GM12875 (cell line): Measurements from ENCODE around the gene ZSWIM6.

Experiments
- H3K4me3 ChIP-seq: one replicate; pipeline ENCODE4 v1.5.1; 2011; ENCODE audit warnings: low read depth, low read length, control low read depth
- TF ChIP-seq, protein P1 (sequence below): IDR thresholded peaks from 2 replicates; pipeline ENCODE4 v1.5.1; 2011; ENCODE audit warnings: low read depth, mild to moderate bottlenecking, control low read depth, inconsistent platforms, low read length, moderate library complexity, borderline replicate concordance; ENCODE audit not compliant: insufficient read depth

ZSWIM6 gene

DNA sequence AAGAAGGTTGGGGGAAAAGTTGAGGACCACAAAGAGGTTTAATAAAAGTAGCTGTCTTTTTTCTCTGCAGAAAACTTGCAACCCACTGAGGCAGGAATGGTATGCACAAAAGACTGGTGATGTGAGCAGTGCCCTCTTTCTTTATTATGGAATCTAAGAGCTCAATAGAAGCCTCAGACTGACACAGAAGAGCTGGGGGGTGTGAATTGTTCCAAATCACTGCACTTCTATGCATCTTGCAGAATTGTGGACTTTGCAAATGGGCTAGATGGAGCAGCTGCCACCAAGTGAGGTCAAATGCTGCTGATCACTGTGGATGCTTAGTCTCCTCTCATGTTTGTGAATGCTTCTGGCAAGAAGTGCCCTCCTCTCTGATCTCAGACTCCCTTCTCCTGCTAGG, 227.1 kb downstream of the ZSWIM6 start:
- no peak overlapping the region for H3K4me3 ChIP-seq
- TF ChIP-seq, protein P1, sequence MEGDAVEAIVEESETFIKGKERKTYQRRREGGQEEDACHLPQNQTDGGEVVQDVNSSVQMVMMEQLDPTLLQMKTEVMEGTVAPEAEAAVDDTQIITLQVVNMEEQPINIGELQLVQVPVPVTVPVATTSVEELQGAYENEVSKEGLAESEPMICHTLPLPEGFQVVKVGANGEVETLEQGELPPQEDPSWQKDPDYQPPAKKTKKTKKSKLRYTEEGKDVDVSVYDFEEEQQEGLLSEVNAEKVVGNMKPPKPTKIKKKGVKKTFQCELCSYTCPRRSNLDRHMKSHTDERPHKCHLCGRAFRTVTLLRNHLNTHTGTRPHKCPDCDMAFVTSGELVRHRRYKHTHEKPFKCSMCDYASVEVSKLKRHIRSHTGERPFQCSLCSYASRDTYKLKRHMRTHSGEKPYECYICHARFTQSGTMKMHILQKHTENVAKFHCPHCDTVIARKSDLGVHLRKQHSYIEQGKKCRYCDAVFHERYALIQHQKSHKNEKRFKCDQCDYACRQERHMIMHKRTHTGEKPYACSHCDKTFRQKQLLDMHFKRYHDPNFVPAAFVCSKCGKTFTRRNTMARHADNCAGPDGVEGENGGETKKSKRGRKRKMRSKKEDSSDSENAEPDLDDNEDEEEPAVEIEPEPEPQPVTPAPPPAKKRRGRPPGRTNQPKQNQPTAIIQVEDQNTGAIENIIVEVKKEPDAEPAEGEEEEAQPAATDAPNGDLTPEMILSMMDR, result no peak

DNA sequence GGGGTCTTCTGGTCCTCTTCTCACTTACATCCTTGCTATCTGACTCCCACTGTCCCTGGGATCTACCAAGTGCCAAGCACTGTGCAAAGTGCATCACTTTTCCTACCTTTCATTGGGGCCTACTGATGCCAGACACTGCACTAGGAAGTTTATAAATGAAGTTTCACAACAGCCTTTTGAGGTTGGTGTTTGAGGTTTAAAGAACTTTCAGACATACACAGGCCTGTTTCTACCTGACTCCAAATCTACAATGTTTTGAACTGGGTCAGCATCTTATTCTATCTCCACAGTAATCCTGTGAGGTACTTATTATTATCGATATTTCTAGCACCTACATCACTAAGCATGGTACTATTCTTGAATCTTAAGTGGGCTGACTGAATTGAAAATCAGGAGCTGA, 227.7 kb downstream of the ZSWIM6 start:
- TF ChIP-seq, protein P1, result no peak

DNA sequence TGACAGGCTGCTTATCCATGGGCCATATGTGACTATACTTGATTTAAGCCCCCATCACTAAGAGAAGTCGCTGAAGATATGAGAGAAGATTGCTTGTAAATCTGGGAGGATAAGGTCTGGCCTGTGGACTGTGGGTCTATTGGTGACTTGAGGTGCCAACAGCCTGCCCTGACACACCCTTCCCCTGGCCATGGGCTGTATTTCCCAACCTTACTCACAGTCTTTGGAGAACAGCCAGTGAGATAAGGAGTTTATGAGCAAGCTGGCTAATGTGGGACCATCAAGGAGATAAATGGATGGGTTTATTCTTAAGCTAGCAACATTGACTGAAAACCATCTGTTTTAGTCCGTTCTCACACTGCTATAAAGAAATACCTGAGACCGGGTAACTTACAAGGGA, 231.3 kb downstream of the ZSWIM6 start:
- TF ChIP-seq, protein P1, result no peak
- no peak overlapping the region for H3K4me3 ChIP-seq

More for the DNA sequence above, 227.7 kb downstream of the ZSWIM6 start:
- no peak overlapping the region for H3K4me3 ChIP-seq

DNA sequence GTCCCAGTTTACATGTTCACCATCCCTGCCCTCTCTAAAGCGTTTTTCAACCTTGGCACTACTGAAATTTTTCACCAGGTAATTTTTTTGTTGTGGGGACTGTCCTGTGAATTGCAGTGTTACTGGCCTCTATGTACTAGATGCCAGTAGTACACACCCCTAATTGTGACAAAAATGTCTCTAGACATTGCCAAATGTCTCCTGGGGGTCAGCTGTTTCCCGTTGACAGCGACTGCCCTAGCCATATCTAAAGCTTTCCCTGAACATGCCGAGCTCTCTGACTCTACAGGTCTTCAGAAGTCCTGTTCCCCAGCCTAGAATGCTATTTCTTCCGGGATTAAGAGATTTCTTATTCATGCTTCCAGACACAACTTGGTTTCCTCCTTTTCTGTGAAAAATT, 235.3 kb downstream of the ZSWIM6 start:
- H3K4me3 ChIP-seq, result no peak overlapping the region
- TF ChIP-seq, protein P1, result no peak

DNA sequence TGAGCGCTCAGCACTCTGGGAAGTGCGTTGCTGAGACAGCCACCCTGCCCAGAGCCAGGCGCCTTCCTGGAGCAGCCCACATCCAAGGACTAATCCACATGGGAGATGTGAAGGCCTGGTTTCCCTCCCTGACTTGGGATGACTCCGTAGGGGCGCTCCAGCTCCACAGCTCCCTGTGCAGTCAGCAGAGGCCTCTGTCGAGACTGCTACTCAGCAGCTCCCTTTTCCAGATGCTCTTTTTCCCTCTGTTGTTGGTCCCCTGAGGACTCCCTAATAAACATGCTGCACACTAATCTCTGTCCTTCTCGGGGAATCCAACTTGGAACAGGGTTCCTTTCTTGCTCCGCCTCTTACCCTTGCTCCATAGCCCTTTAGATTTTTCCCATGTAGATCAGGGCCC, 237.3 kb downstream of the ZSWIM6 start:
- H3K4me3 ChIP-seq, result no peak overlapping the region
- TF ChIP-seq, protein P1, result no peak

DNA sequence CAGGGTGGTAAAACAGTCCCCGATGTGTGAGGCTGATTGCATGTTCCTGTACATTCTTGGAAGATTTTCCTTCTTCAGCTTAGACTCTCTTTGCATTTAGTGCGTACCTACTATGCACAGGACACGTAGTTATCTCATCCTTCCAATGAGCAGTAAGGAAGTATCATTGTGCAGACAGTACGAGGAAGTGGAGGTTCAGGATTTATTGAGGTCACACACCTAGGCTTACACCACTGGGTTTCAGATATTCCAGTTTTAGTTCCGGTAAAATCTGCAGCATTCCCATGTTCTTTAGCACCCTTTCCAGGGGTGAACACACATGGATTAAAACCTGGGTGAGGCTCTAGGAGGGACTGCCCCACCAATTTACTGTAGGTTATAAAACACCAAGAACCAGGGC, 238.7 kb downstream of the ZSWIM6 start:
- H3K4me3 ChIP-seq, result no peak overlapping the region
- TF ChIP-seq, protein P1, result no peak

DNA sequence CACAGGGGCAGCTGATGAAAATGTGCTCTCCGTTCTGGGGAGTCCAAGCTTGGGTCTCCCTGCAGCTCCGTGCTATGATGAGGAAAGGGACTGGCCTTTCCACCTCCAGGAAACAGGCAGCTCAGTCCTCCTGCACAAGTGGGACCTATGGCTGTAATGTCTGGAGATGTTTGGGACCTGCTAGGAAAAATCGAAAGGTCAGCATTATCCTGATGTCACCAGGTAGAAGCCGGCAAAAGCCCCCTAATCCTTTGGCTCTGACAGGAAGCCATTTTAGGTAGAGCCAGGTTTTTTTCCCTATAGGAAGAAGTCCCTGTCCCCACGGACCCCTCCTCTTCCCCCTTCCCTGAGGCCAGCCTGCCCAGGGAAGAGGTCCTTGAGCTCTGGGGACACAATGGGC, 240.9 kb downstream of the ZSWIM6 start:
- H3K4me3 ChIP-seq, result no peak overlapping the region
- TF ChIP-seq, protein P1, result no peak
